Measurements from ENCODE around the gene BABAM2. TPM values are rescaled to one million over a fixed set of nuclear protein-coding genes. Genes with fewer than 3 reads are reported as not detected.

The BABAM2 gene
- total RNA-seq, 4 donors from 2014 or later: 24.3 to 46.1 (median 44.5) TPM

DNA sequence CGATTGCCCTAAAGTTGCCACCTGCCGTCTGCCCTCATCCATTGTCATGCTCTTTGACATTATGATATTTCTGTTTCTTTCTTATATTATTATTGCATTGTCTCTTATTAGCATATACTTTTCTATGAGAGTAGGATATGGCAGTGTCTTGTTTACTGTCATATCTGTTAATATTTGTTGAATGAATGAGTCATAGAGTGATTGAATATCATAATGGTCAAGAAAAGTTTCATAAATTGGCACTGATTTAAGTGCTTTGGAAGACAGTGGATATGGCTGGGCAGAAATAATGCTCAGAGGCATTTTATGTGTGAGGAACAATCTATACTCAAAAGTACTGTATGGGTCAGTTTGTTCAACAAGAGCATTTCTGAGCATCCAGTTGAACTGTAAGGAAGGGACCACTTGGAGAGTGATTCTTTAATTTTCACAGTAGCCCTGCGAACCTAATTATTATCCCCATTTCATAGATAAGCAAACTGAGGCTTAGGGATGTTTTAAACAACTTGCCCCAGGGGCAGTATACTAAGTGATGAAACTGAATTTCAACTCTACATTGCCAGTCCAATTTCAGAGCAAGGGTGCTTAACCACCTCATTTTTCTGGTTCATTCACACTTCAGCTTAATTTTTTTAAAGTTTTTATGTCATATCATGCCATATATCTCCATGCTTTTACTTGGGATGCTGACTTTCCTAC lies 326.7 kb downstream of the BABAM2 start:
- WGBS, 2 donors: 93% methylated on average over 3 of the region's 3 CpGs
- H3K27ac ChIP-seq: no peak overlapping the region
- no peaks in the 10 kb centered on the region for H3K36me3 ChIP-seq
- no peak overlapping the region for H3K4me3 ChIP-seq
- no peak for DNase-seq (ENCODE audit: low spot score in 2 of 2)
- H3K9me3 ChIP-seq: no peaks in the 10 kb centered on the region
- H3K4me1 ChIP-seq: no peaks in the 10 kb centered on the region
- H3K27me3 ChIP-seq: no peaks in the 10 kb centered on the region
- TF ChIP-seq, protein P1, sequence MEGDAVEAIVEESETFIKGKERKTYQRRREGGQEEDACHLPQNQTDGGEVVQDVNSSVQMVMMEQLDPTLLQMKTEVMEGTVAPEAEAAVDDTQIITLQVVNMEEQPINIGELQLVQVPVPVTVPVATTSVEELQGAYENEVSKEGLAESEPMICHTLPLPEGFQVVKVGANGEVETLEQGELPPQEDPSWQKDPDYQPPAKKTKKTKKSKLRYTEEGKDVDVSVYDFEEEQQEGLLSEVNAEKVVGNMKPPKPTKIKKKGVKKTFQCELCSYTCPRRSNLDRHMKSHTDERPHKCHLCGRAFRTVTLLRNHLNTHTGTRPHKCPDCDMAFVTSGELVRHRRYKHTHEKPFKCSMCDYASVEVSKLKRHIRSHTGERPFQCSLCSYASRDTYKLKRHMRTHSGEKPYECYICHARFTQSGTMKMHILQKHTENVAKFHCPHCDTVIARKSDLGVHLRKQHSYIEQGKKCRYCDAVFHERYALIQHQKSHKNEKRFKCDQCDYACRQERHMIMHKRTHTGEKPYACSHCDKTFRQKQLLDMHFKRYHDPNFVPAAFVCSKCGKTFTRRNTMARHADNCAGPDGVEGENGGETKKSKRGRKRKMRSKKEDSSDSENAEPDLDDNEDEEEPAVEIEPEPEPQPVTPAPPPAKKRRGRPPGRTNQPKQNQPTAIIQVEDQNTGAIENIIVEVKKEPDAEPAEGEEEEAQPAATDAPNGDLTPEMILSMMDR (IDR thresholded peaks at IDR 0.05): no peak
- TF ChIP-seq EP300 (IDR thresholded peaks at IDR 0.05) (no peak), POLR2A (IDR thresholded peaks at IDR 0.05) (no peak)

DNA sequence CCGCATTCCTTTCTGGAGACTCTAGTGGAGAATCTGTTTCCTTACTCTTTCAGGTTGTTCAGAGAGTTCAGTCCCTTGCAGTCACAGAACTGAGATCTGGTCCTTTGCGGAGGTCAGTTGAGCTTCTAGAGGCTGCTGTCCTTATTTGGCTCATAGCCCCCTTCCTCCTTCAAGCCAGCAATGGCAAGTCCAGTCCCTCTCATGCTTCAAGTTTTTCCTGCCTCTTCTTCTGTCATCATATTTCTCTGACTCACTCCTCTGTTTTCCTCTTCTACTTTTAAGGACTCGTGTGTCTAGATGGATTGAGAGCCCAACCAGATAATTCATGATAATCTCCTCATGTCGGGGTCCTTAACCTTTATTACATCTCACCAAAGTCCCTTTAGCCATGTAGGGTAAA lies 328.6 kb downstream of the BABAM2 start:
- no peaks in the 10 kb centered on the region for H3K27me3 ChIP-seq
- no peak for DNase-seq (ENCODE audit: low spot score in 2 of 2)
- H3K9me3 ChIP-seq: no peaks in the 10 kb centered on the region
- peaks cover 0 to 7% (median 1%) of the 10 kb centered on the region in 4 donors for H3K4me1 ChIP-seq
- H3K36me3 ChIP-seq: no peaks in the 10 kb centered on the region
- TF ChIP-seq, protein P1 (IDR thresholded peaks at IDR 0.05): no peak
- TF ChIP-seq POLR2A (IDR thresholded peaks at IDR 0.05) (no peak), EP300 (IDR thresholded peaks at IDR 0.05) (no peak)
- H3K4me3 ChIP-seq: no peak overlapping the region
- H3K27ac ChIP-seq: no peak overlapping the region
- WGBS, 2 donors: 87 to 91% methylated on average over 4 of the region's 4 CpGs

DNA sequence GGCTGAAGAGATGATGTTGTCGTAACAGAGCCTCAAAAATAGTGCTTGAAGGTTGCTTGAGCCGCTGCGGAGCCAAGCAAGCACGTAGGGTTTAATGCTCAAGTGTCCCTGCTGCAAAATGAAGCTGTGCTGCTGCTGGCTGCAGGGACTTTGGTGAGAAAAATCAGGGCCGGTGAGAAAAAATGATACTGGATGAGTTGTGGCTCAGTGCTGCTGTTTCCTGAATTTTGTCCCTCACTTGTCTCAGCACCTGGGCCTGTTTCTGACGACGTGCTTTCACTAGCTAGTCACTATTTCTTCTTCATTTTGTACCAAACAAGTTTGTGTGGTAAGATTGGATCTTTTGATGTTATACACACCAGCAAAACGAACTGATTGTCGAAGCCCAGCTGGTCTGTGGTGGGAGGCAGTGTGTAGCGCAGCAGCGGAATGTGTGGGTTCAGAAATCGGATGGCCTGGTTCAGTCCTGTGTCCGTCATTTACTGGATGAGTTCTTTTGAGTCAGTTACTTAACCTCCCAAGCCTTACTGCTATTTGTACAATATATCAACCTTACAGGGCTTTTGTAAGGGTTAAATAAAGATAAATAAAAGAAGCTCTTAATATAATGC lies 329.3 kb downstream of the BABAM2 start:
- Histone ChIP-seq H3K27ac (no peak overlapping the region), H3K9me3 (no peaks in the 10 kb centered on the region), H3K4me1 (peaks cover 0 to 14% (median 3%) of the 10 kb centered on the region in 4 donors), H3K4me3 (no peak overlapping the region), H3K36me3 (no peaks in the 10 kb centered on the region), H3K27me3 (no peaks in the 10 kb centered on the region)
- no peak for DNase-seq (ENCODE audit: low spot score in 2 of 2)
- WGBS, 2 donors: 81 to 87% methylated on average over 13 of the region's 13 CpGs
- TF ChIP-seq POLR2A (IDR thresholded peaks at IDR 0.05): no peak
- TF ChIP-seq, protein P1 (IDR thresholded peaks at IDR 0.05): no peak
- TF ChIP-seq EP300 (IDR thresholded peaks at IDR 0.05): no peak

DNA sequence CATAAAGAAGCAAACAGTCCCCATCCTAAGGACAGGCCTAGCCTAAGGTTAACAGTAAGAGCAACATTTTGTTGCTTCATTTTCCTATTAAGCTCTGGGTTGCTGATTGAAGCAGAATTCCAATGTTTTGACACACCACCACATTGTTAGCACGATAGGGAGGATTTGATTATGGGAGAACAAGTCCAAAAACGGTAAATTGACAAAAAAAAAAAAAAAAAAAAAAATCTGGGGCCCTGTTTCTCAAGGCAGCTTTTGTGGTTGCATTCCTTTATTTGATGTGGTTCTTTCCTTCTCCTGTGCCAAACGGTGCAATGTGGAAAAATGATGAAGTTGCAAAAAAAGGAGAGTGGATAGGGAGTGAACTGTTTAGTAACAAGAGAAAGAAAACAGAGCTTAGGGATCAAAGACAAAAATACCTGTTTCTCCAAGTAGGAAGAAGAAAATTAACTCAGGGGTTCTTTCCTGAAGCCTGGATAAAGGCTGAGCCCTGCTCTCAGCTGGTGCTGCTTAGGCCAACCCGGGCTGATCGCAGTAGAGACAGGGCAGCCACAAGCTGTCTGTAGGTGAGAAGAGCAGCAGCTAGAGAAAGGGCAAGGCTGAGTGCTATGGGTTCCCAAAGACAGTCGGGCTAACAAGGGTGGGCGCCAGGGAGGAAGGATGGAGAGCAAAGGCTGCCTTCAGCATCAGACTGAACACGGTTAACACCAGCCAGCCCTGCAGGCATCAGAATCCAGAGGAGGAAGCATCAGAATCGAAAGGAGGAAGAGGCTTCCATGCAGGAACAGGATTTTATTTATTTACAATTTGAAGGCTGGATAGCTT lies 334.3 kb downstream of the BABAM2 start:
- Histone ChIP-seq H3K36me3 (no peaks in the 10 kb centered on the region), H3K4me1 (peaks cover 5 to 26% (median 12%) of the 10 kb centered on the region in 4 donors), H3K27ac (peak overlapping the region in 3 of 4 donors; percentile 47 to 80 (median 57)), H3K9me3 (no peaks in the 10 kb centered on the region), H3K4me3 (no peak overlapping the region), H3K27me3 (no peaks in the 10 kb centered on the region)
- WGBS, 2 donors: 36 to 47% methylated on average over 9 of the region's 9 CpGs
- no peak for DNase-seq (ENCODE audit: low spot score in 2 of 2)
- TF ChIP-seq EP300 (IDR thresholded peaks at IDR 0.05): peak in 1 of 2 donors; percentile 33
- TF ChIP-seq, protein P1 (IDR thresholded peaks at IDR 0.05): no peak
- no peak for TF ChIP-seq POLR2A (IDR thresholded peaks at IDR 0.05)
